GM12878 (cell line): ENCODE measurements around the gene SPAG16. TPM values are rescaled to one million over a fixed set of nuclear protein-coding genes. Genes with fewer than 3 reads are reported as not detected.

Experiments
- ATAC-seq: fragments of 200-7000 bp; cut with Tn5 transposase; 3 replicates; pipeline ENCODE4 v1.9.1; 2020; ENCODE audit warnings: mild to moderate bottlenecking, moderate library complexity
- BruUV-seq: library from RNA; stranded (reverse); fragments of 400-500 nt; replicated peaks from 2 replicates; lab custom pipeline; 2021; lab: Mats Ljungman, UMichigan
- CTCF ChIA-PET: fragments of 300-600 bp; sonication (Branson Sonifier 250); formaldehyde crosslinking; extraction: SDS; loops from one replicate; lab custom pipeline; 2021; ENCODE audit warnings: inconsistent platforms; lab: Yijun Ruan, JAX
- POLR2A ChIA-PET: fragments of 350-600 bp; formaldehyde crosslinking; extraction: SDS; loops from one replicate; lab custom pipeline; 2021; ENCODE audit warnings: inconsistent platforms; lab: Charles Lee
- RAD21 ChIA-PET: fragments of 300-600 bp; sonication (Branson Sonifier 250); formaldehyde crosslinking; loops from one replicate; lab custom pipeline; 2023; ENCODE audit warnings: antibody characterized with exemption; ENCODE audit not compliant: unreplicated experiment; lab: Charles Lee
- SMC1A ChIA-PET: fragments of 300-600 bp; sonication (Branson Sonifier 250); formaldehyde crosslinking; loops from one replicate; lab custom pipeline; 2023; ENCODE audit not compliant: unreplicated experiment, uncharacterized antibody; lab: Charles Lee
- DNase-seq: peaks from one replicate; pipeline ENCODE4 v3.0.0-alpha.2; 2011; ENCODE audit warnings: low read depth, low spot score
- FAIRE-seq: peaks from 3 replicates; lab custom pipeline; 2011; peaks lifted over from hg19 to GRCh38; lab: Jason Lieb, UNC
- H2AFZ ChIP-seq: 2 replicates; pipeline ENCODE4 v1.6.0; 2011; ENCODE audit warnings: low read depth, low read length, control low read depth; ENCODE audit not compliant: control insufficient read depth
- H3K27ac ChIP-seq: 2 replicates; pipeline ENCODE4 v1.5.1; 2011; ENCODE audit warnings: control low read depth; ENCODE audit not compliant: control insufficient read depth, insufficient read depth
- H3K27me3 ChIP-seq, 2 experiments: replicated peaks in 1 of 2; 2 replicates each; pipeline versions ENCODE4 v1.6.0 to v1.6.1; 2011; ENCODE audit warnings: low read length in 1 of 2; ENCODE audit not compliant: control insufficient read depth in 2 of 2, insufficient read depth in 2 of 2
- H3K36me3 ChIP-seq, 2 experiments: 2 replicates each; pipeline ENCODE4 v1.5.1; 2011; ENCODE audit warnings: low read length in 1 of 2; ENCODE audit not compliant: control insufficient read depth in 2 of 2, insufficient read depth in 2 of 2
- H3K4me1 ChIP-seq: 2 replicates; pipeline ENCODE4 v1.6.1; 2011; ENCODE audit warnings: mild to moderate bottlenecking, low read length, moderate library complexity, mixed read lengths; ENCODE audit not compliant: control insufficient read depth, insufficient read depth
- H3K4me2 ChIP-seq: 2 replicates; pipeline ENCODE4 v1.6.0; 2011; ENCODE audit warnings: control low read depth; ENCODE audit not compliant: control insufficient read depth, insufficient read depth
- H3K4me3 ChIP-seq: fragments of 200-600 bp; sonication (generic); 2 replicates; pipeline ENCODE4 v1.5.1; 2016
- H3K79me2 ChIP-seq: 2 replicates; pipeline ENCODE4 v1.6.0; 2011; ENCODE audit warnings: low read length; ENCODE audit not compliant: control insufficient read depth, insufficient read depth
- H3K9ac ChIP-seq: 2 replicates; pipeline ENCODE4 v1.8.0; 2011; ENCODE audit warnings: low read length, control low read depth, mixed read lengths; ENCODE audit not compliant: control insufficient read depth, insufficient read depth
- H3K9me3 ChIP-seq: replicated peaks from 3 replicates; pipeline ENCODE4 v1.5.1; 2011; ENCODE audit warnings: mild to moderate bottlenecking, low read length; ENCODE audit not compliant: control insufficient read depth, insufficient read depth
- H4K20me1 ChIP-seq: 2 replicates; pipeline ENCODE4 v1.6.0; 2011; ENCODE audit not compliant: control insufficient read depth, insufficient read depth
- ATF7 ChIP-seq: fragments of 450-650 bp; IDR thresholded peaks from 2 replicates; pipeline ENCODE4 v1.6.1; 2016; ENCODE audit warnings: low read depth, mild to moderate bottlenecking
- CBX3 ChIP-seq: fragments of 200-600 bp; sonication (generic); IDR thresholded peaks from 2 replicates; pipeline ENCODE4 v1.6.1; 2016; ENCODE audit warnings: low read depth, borderline replicate concordance
- IRF3 ChIP-seq: fragments of 450-650 bp; IDR thresholded peaks from 2 replicates; pipeline ENCODE4 v1.6.1; 2014; ENCODE audit warnings: mild to moderate bottlenecking
- MYC ChIP-seq: IDR thresholded peaks from 2 replicates; pipeline ENCODE4 v1.6.1; 2011; ENCODE audit warnings: mild to moderate bottlenecking, low read length, moderate library complexity, inconsistent platforms; ENCODE audit not compliant: insufficient read depth, insufficient replicate concordance, insufficient read length, severe bottlenecking
- PKNOX1 ChIP-seq: fragments of 450-650 bp; IDR thresholded peaks from 2 replicates; pipeline ENCODE4 v1.6.1; 2016; ENCODE audit warnings: mild to moderate bottlenecking
- POLR2AphosphoS5 ChIP-seq: IDR thresholded peaks from 2 replicates; pipeline ENCODE4 v1.6.1; 2011; ENCODE audit warnings: mild to moderate bottlenecking, low read length, inconsistent platforms
- RELA ChIP-seq: fragments of 450-650 bp; IDR thresholded peaks from 2 replicates; pipeline ENCODE4 v1.8.0; 2014; ENCODE audit warnings: borderline replicate concordance; ENCODE audit not compliant: partially characterized antibody
- REST ChIP-seq: IDR thresholded peaks from 2 replicates; pipeline ENCODE4 v1.6.1; 2012; ENCODE audit warnings: mild to moderate bottlenecking, low read depth, low read length
- TCF7 ChIP-seq: IDR thresholded peaks from 2 replicates; pipeline ENCODE4 v1.6.1; 2014; ENCODE audit warnings: antibody characterized with exemption, borderline replicate concordance
- whole genome bisulfite sequencing: methylation state at CpG from one replicate; pipeline ENCODE4 v1.1.6; 2016; ENCODE audit warnings: low lambda C conversion rate; ENCODE audit not compliant: insufficient replicate concordance, insufficient coverage; ENCODE audit errors: missing lambda C conversion rate; 5-methylcytosine and 5-hydroxymethylcytosine counted together
- in situ Hi-C: fragments of 300-500 bp; cut with MboI; formaldehyde crosslinking; loops from 9 replicates; pipeline ENCODE4 v1.14.3; 2018; ENCODE audit warnings: mixed read lengths
- intact Hi-C: fragments of 100-400 bp; cut with micrococcal nuclease; formaldehyde crosslinking; loops from one replicate; pipeline ENCODE4 v1.14.2; 2022; ENCODE audit not compliant: unreplicated experiment
- polyA plus RNA-seq, 11 experiments: library from polyadenylated mRNA; depleted of rRNA in 4 of 11; unstranded in 6 of 11; stranded (reverse) in 5 of 11; fragments of >200 nt; fragmentation: Nextera tagmentation in 4 of 11; fragmentation: Illumina TruSeq in 1 of 11; extraction: Ambion mirVana in 4 of 11; extraction: Trizol in 1 of 11; gene quantifications; 1 replicate in 1 of 11; 2 replicates in 10 of 11; pipeline versions ENCODE4 v1.2.1 to v1.2.3, GENCODE V29; 2011 to 2016; ENCODE audit warnings: inconsistent platforms in 2 of 11, missing spikeins in 2 of 11, low read depth in 1 of 11
- total RNA-seq, 4 experiments: library from RNA; depleted of rRNA in 3 of 4; stranded (reverse); fragments of >200 nt in 3 of 4; fragmentation: Illumina TruSeq in 1 of 4; extraction: Trizol in 1 of 4; gene quantifications; 2 replicates each; pipeline versions ENCODE4 v1.2.1 to v1.2.3, GENCODE V29; 2013 to 2021
- TF ChIP-seq, protein P1 (sequence below): fragments of 450-650 bp; IDR thresholded peaks from 2 replicates; pipeline ENCODE4 v1.6.1; 2017; ENCODE audit warnings: low read depth, mild to moderate bottlenecking, moderate library complexity

The SPAG16 gene
- total and polyA plus RNA-seq, 10 of the 15 experiments (the other 5 are each of a cell fraction or from before 2014, with no cell fraction given) = 6.0 to 25.0 (median 15.2) TPM

- TF ChIP-seq, protein P1, sequence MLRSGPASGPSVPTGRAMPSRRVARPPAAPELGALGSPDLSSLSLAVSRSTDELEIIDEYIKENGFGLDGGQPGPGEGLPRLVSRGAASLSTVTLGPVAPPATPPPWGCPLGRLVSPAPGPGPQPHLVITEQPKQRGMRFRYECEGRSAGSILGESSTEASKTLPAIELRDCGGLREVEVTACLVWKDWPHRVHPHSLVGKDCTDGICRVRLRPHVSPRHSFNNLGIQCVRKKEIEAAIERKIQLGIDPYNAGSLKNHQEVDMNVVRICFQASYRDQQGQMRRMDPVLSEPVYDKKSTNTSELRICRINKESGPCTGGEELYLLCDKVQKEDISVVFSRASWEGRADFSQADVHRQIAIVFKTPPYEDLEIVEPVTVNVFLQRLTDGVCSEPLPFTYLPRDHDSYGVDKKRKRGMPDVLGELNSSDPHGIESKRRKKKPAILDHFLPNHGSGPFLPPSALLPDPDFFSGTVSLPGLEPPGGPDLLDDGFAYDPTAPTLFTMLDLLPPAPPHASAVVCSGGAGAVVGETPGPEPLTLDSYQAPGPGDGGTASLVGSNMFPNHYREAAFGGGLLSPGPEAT = no peak
Observed at GRCh38 chr2:214376618-214377285, 1092.5 kb downstream of the SPAG16 start (continued).

- TF ChIP-seq PKNOX1 (no peak), RELA (no peak), CBX3 (no peak), REST (no peak), MYC (no peak), TCF7 (no peak), IRF3 (no peak), POLR2AphosphoS5 (no peak), ATF7 (no peak)
- no peak for FAIRE-seq
Observed at GRCh38 chr2:214377286-214377624, 1093.0 kb downstream of the SPAG16 start.

More at GRCh38 chr2:214377286-214377624, 1093.0 kb downstream of the SPAG16 start:
- Histone ChIP-seq H3K36me3 (no peaks in the 10 kb centered on the region), H3K9ac (no peak overlapping the region), H3K79me2 (no peaks in the 10 kb centered on the region), H3K4me2 (no peak overlapping the region), H4K20me1 (no peaks in the 10 kb centered on the region), H2AFZ (no peak overlapping the region), H3K9me3 (no peaks in the 10 kb centered on the region), H3K27me3 (no peaks in the 10 kb centered on the region), H3K4me1 (no peaks in the 10 kb centered on the region), H3K4me3 (no peak overlapping the region), H3K27ac (no peak overlapping the region)
- no peak for ATAC-seq
- intact Hi-C loops = no loop called here
- ChIA-PET SMC1A (no interaction called here), CTCF (no interaction called here), POLR2A (no interaction called here), RAD21 (no interaction called here)
- 52% methylated on average over 5 of the region's 5 CpGs for WGBS
- no TSS peak for BruUV-seq
- in situ Hi-C loops = no loop called here
- no peak for DNase-seq
